SH-SY5Y (cell line): Measurements from ENCODE around the gene LINC01488.

Experiments used
- GATA2 ChIP-seq: IDR thresholded peaks from 2 replicates; pipeline ENCODE4 v1.6.1; 2011; ENCODE audit warnings: mild to moderate bottlenecking, low read depth, low read length
- GATA3 ChIP-seq: IDR thresholded peaks from 2 replicates; pipeline ENCODE4 v1.6.1; 2011; ENCODE audit warnings: low read depth, mild to moderate bottlenecking, low read length, moderate library complexity

DNA sequence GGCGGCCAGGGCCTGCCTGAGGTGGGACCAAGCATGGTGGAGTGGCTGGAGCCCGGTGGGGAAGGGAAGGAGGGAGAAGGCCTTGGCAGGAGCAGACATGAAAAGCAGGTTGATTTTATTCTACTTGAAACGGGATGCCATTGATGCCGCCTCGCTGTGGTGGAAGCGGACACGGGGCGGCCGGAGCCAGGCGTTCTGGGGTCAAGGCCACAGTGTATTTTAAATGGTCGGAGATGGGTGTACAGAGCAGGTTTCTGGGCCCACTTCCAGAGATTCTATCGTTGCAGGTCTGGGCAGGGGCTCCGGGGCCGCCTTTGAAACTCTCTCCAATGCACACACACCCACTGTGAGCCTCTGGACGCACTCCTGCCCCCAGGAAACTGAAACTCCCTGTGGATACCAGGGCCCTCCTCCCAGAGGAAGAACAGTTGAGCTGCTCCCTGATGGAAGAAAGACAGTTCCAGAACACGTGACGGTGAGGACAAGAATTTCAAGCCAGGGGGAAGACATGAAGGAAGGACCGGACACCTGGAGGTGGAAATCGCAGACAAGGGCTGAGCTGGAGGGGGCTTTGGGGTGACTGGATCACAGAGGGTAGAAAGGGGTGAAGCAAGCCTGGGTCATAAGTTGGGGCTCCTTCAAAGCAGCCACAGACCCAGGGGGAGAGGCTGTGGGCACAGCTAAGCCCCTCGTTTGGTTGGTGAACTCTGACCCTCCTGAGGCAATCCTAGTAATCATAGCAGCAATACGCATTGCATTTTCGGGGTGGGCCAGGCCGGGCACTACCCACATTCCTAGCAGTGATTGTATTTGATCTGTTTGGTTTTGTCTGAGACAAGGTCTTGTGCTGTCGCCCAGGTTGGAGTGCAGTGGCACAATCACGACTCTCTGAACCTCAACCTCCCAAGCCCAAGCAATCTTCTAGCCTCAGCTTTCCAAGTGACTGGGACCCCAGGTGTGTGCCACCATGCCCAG lies 12.3 kb upstream of the LINC01488 start:
- TF ChIP-seq GATA2 = no peak
- no peak for TF ChIP-seq GATA3
